ENCODE data around the gene KRT4.

KRT4 gene

GRCh38 chr12:52766351-52767019 lies 47.4 kb downstream of the KRT4 start:
- Histone ChIP-seq H3K4me3 (ENCODE audit: low read length in 2 of 2) (no peak overlapping the region), H3K18ac (ENCODE audit: low read length) (no peak overlapping the region), H2AK5ac (ENCODE audit: low read depth, low read length) (no peak overlapping the region), H3K4me2 (ENCODE audit: insufficient read depth, low read length, poor library complexity, severe bottlenecking) (no peak overlapping the region), H2BK5ac (ENCODE audit: low read length) (no peak overlapping the region), H3K9ac (ENCODE audit: low read depth, low read length, poor library complexity) (no peak overlapping the region), H3K36me3 (replicated peaks in 1 of 2; ENCODE audit: control insufficient read depth in 2 of 2, insufficient read depth in 2 of 2, low read length in 2 of 2) (no peaks in the 10 kb centered on the region), H3K4me1 (ENCODE audit: control insufficient read depth in 2 of 2, insufficient read depth in 1 of 2, low read depth in 1 of 2, low read length in 2 of 2) (no peaks in the 10 kb centered on the region), H3K4ac (ENCODE audit: low read length) (no peak overlapping the region), H3K27me3 (ENCODE audit: control insufficient read depth in 3 of 3, insufficient read depth in 3 of 3, low read depth in 1 of 3, low read length in 3 of 3) (no peaks in the 10 kb centered on the region), H3K27ac (replicated peaks; ENCODE audit: low read length) (no peak overlapping the region), H3K79me1 (ENCODE audit: low read depth, low read length) (no peaks in the 10 kb centered on the region), H2BK15ac (ENCODE audit: low read length) (no peak overlapping the region), H3K9me3 (replicated peaks in 1 of 2; ENCODE audit: control insufficient read depth in 2 of 2, insufficient read depth in 1 of 2, low read depth in 1 of 2, low read length in 2 of 2) (peaks cover 0 to 6% of the 10 kb centered on the region in 2 donors), H4K8ac (ENCODE audit: low read depth, low read length) (no peak overlapping the region), H2AFZ (ENCODE audit: low read length) (no peak overlapping the region), H3K14ac (ENCODE audit: low read length) (no peak overlapping the region), H4K91ac (ENCODE audit: low read depth, low read length, poor library complexity) (no peak overlapping the region), H2BK12ac (ENCODE audit: low read length) (no peak overlapping the region), H3K23ac (ENCODE audit: low read depth, low read length, poor library complexity) (no peak overlapping the region), H2BK120ac (ENCODE audit: low read depth, low read length) (no peak overlapping the region)
- WGBS, 2 donors (ENCODE audit: extremely low coverage in 2 of 2, insufficient read length in 2 of 2, insufficient replicate concordance in 1 of 2), result no CpG with 5 or more reads among the region's 5 CpGs
- DNase-seq (ENCODE audit: low spot score), result no peak

GRCh38 chr12:52765702-52766101 lies 48.2 kb downstream of the KRT4 start:
- H3K9ac ChIP-seq (ENCODE audit: low read depth, low read length, poor library complexity), result no peak overlapping the region
- no peak overlapping the region for H3K14ac ChIP-seq (ENCODE audit: low read length)
- no peak overlapping the region for H2BK12ac ChIP-seq (ENCODE audit: low read length)
- no peak overlapping the region for H2BK5ac ChIP-seq (ENCODE audit: low read length)
- no peak overlapping the region for H3K4ac ChIP-seq (ENCODE audit: low read length)
- no peak overlapping the region for H3K23ac ChIP-seq (ENCODE audit: low read depth, low read length, poor library complexity)
- H2AFZ ChIP-seq (ENCODE audit: low read length), result no peak overlapping the region
- no peak overlapping the region for H3K4me2 ChIP-seq (ENCODE audit: insufficient read depth, low read length, poor library complexity, severe bottlenecking)
- no peak overlapping the region for H4K91ac ChIP-seq (ENCODE audit: low read depth, low read length, poor library complexity)
- WGBS, 2 donors (ENCODE audit: extremely low coverage in 2 of 2, insufficient read length in 2 of 2, insufficient replicate concordance in 1 of 2), result no CpG with 5 or more reads among the region's 1 CpG
- H2BK120ac ChIP-seq (ENCODE audit: low read depth, low read length), result no peak overlapping the region
- H3K9me3 ChIP-seq (replicated peaks in 1 of 2; ENCODE audit: control insufficient read depth in 2 of 2, insufficient read depth in 1 of 2, low read depth in 1 of 2, low read length in 2 of 2), result peaks cover 0 to 6% of the 10 kb centered on the region in 2 donors
- no peaks in the 10 kb centered on the region for H3K36me3 ChIP-seq (replicated peaks in 1 of 2; ENCODE audit: control insufficient read depth in 2 of 2, insufficient read depth in 2 of 2, low read length in 2 of 2)
- H2BK15ac ChIP-seq (ENCODE audit: low read length), result no peak overlapping the region
- no peak overlapping the region for H4K8ac ChIP-seq (ENCODE audit: low read depth, low read length)
- H3K4me3 ChIP-seq (ENCODE audit: low read length in 2 of 2), result no peak overlapping the region
- H3K18ac ChIP-seq (ENCODE audit: low read length), result no peak overlapping the region
- no peaks in the 10 kb centered on the region for H3K27me3 ChIP-seq (ENCODE audit: control insufficient read depth in 3 of 3, insufficient read depth in 3 of 3, low read depth in 1 of 3, low read length in 3 of 3)
- H3K4me1 ChIP-seq (ENCODE audit: control insufficient read depth in 2 of 2, insufficient read depth in 1 of 2, low read depth in 1 of 2, low read length in 2 of 2), result no peaks in the 10 kb centered on the region
- no peaks in the 10 kb centered on the region for H3K79me1 ChIP-seq (ENCODE audit: low read depth, low read length)
- DNase-seq (ENCODE audit: low spot score), result no peak
- no peak overlapping the region for H3K27ac ChIP-seq (replicated peaks; ENCODE audit: low read length)
- no peak overlapping the region for H2AK5ac ChIP-seq (ENCODE audit: low read depth, low read length)

GRCh38 chr12:52763991-52764390 lies 49.9 kb downstream of the KRT4 start:
- Histone ChIP-seq H2BK120ac (ENCODE audit: low read depth, low read length) (no peak overlapping the region), H3K9me3 (replicated peaks in 1 of 2; ENCODE audit: control insufficient read depth in 2 of 2, insufficient read depth in 1 of 2, low read depth in 1 of 2, low read length in 2 of 2) (peaks cover 0 to 7% of the 10 kb centered on the region in 2 donors), H4K91ac (ENCODE audit: low read depth, low read length, poor library complexity) (no peak overlapping the region), H3K14ac (ENCODE audit: low read length) (no peak overlapping the region), H2BK15ac (ENCODE audit: low read length) (no peak overlapping the region), H3K4me1 (ENCODE audit: control insufficient read depth in 2 of 2, insufficient read depth in 1 of 2, low read depth in 1 of 2, low read length in 2 of 2) (no peaks in the 10 kb centered on the region), H3K4me2 (ENCODE audit: insufficient read depth, low read length, poor library complexity, severe bottlenecking) (no peak overlapping the region), H2AFZ (ENCODE audit: low read length) (no peak overlapping the region), H3K79me1 (ENCODE audit: low read depth, low read length) (no peaks in the 10 kb centered on the region), H3K36me3 (replicated peaks in 1 of 2; ENCODE audit: control insufficient read depth in 2 of 2, insufficient read depth in 2 of 2, low read length in 2 of 2) (no peaks in the 10 kb centered on the region), H3K4me3 (ENCODE audit: low read length in 2 of 2) (no peak overlapping the region), H2BK12ac (ENCODE audit: low read length) (no peak overlapping the region), H2BK5ac (ENCODE audit: low read length) (no peak overlapping the region), H3K23ac (ENCODE audit: low read depth, low read length, poor library complexity) (no peak overlapping the region), H2AK5ac (ENCODE audit: low read depth, low read length) (no peak overlapping the region), H3K9ac (ENCODE audit: low read depth, low read length, poor library complexity) (no peak overlapping the region), H3K4ac (ENCODE audit: low read length) (no peak overlapping the region), H3K27me3 (ENCODE audit: control insufficient read depth in 3 of 3, insufficient read depth in 3 of 3, low read depth in 1 of 3, low read length in 3 of 3) (no peaks in the 10 kb centered on the region), H3K27ac (replicated peaks; ENCODE audit: low read length) (no peak overlapping the region), H3K18ac (ENCODE audit: low read length) (no peak overlapping the region), H4K8ac (ENCODE audit: low read depth, low read length) (no peak overlapping the region)
- WGBS, 2 donors (ENCODE audit: extremely low coverage in 2 of 2, insufficient read length in 2 of 2, insufficient replicate concordance in 1 of 2), result no CpG with 5 or more reads among the region's 2 CpGs
- DNase-seq (ENCODE audit: low spot score), result no peak

GRCh38 chr12:52763036-52763659 lies 50.8 kb downstream of the KRT4 start:
- Histone ChIP-seq H3K14ac (ENCODE audit: low read length) (no peak overlapping the region), H3K27ac (replicated peaks; ENCODE audit: low read length) (no peak overlapping the region), H4K8ac (ENCODE audit: low read depth, low read length) (no peak overlapping the region), H3K18ac (ENCODE audit: low read length) (no peak overlapping the region), H3K79me1 (ENCODE audit: low read depth, low read length) (no peaks in the 10 kb centered on the region), H3K36me3 (replicated peaks in 1 of 2; ENCODE audit: control insufficient read depth in 2 of 2, insufficient read depth in 2 of 2, low read length in 2 of 2) (no peaks in the 10 kb centered on the region), H3K4me1 (ENCODE audit: control insufficient read depth in 2 of 2, insufficient read depth in 1 of 2, low read depth in 1 of 2, low read length in 2 of 2) (no peaks in the 10 kb centered on the region), H3K4me2 (ENCODE audit: insufficient read depth, low read length, poor library complexity, severe bottlenecking) (no peak overlapping the region), H2BK120ac (ENCODE audit: low read depth, low read length) (no peak overlapping the region), H2BK5ac (ENCODE audit: low read length) (no peak overlapping the region), H3K9ac (ENCODE audit: low read depth, low read length, poor library complexity) (no peak overlapping the region), H3K23ac (ENCODE audit: low read depth, low read length, poor library complexity) (no peak overlapping the region), H3K4ac (ENCODE audit: low read length) (no peak overlapping the region), H3K27me3 (ENCODE audit: control insufficient read depth in 3 of 3, insufficient read depth in 3 of 3, low read depth in 1 of 3, low read length in 3 of 3) (no peaks in the 10 kb centered on the region), H3K9me3 (replicated peaks in 1 of 2; ENCODE audit: control insufficient read depth in 2 of 2, insufficient read depth in 1 of 2, low read depth in 1 of 2, low read length in 2 of 2) (peaks cover 0 to 7% of the 10 kb centered on the region in 2 donors), H4K91ac (ENCODE audit: low read depth, low read length, poor library complexity) (no peak overlapping the region), H2AK5ac (ENCODE audit: low read depth, low read length) (no peak overlapping the region), H3K4me3 (ENCODE audit: low read length in 2 of 2) (no peak overlapping the region), H2AFZ (ENCODE audit: low read length) (no peak overlapping the region), H2BK15ac (ENCODE audit: low read length) (no peak overlapping the region), H2BK12ac (ENCODE audit: low read length) (no peak overlapping the region)
- DNase-seq (ENCODE audit: low spot score), result no peak
- no CpG with 5 or more reads among the region's 9 CpGs for WGBS, 2 donors (ENCODE audit: extremely low coverage in 2 of 2, insufficient read length in 2 of 2, insufficient replicate concordance in 1 of 2)
